ENCODE data around the gene MTMR1.

MTMR1 gene

DNA sequence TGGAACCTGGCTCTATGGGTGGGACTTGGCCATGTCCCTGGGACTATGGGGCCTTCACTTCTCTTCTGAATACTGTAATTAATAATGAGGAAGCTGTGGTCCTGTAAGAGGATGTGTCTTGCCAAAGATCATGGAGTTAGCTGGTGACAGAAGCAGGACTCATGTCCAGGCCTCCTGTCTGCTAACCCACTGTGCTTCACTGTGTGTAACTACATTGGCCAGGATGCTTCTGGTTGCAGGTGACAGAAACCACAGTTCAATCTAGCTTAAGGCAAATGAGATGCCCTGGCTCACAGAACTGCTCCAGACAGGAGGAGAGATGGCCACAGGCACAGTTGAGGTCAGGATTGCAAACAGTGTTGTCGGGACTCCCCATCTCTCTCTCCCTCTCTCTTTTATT, 3.1 kb downstream of the MTMR1 start:
- DNase-seq (ENCODE audit: low read depth), result no peak
- TF ChIP-seq CTCF (IDR thresholded peaks at IDR 0.05; ENCODE audit: control insufficient read depth, insufficient read depth, low read depth, low read length, missing control alignments), result no peak
- no peak overlapping the region for H3K4me3 ChIP-seq (ENCODE audit: control insufficient read depth, low read depth, low read length)

DNA sequence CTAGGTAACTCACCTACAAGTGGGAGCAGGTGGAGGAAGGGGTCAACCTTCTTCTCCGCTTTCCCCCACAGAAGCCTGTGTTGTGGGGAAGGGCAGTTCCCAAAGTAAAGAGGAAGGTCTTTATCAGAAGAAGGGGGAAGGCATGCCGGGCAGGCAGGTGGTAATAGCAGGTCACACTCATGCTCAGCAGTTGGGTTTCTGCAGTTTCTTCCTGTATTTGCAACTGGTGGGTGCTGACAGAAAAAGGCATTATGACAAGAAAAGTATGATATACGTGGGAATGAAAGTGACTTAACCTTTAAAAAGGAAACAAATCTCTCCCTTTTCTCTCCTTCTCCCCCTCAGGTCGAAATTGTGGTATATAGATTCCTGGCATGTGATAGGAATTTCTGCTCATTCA, 3.7 kb downstream of the MTMR1 start:
- TF ChIP-seq CTCF (IDR thresholded peaks at IDR 0.05; ENCODE audit: control insufficient read depth, insufficient read depth, low read depth, low read length, missing control alignments), result no peak
- no peak overlapping the region for H3K4me3 ChIP-seq (ENCODE audit: control insufficient read depth, low read depth, low read length)
- no peak for DNase-seq (ENCODE audit: low read depth)

- no peak for DNase-seq (ENCODE audit: low read depth)
- H3K4me3 ChIP-seq (ENCODE audit: control insufficient read depth, low read depth, low read length), result no peak overlapping the region
- TF ChIP-seq CTCF (IDR thresholded peaks at IDR 0.05; ENCODE audit: control insufficient read depth, insufficient read depth, low read depth, low read length, missing control alignments), result no peak
Observed at GRCh38 chrX:150697641-150698040, 4.4 kb downstream of the MTMR1 start.

GRCh38 chrX:150698981-150699380, 5.8 kb downstream of the MTMR1 start:
- DNase-seq (ENCODE audit: low read depth), result no peak

GRCh38 chrX:150700107-150700506, 6.9 kb downstream of the MTMR1 start:
- TF ChIP-seq CTCF (IDR thresholded peaks at IDR 0.05; ENCODE audit: control insufficient read depth, insufficient read depth, low read depth, low read length, missing control alignments), result no peak
- H3K4me3 ChIP-seq (ENCODE audit: control insufficient read depth, low read depth, low read length), result no peak overlapping the region
- DNase-seq (ENCODE audit: low read depth), result no peak

More at GRCh38 chrX:150698981-150699380, 5.8 kb downstream of the MTMR1 start:
- H3K4me3 ChIP-seq (ENCODE audit: control insufficient read depth, low read depth, low read length), result no peak overlapping the region
- TF ChIP-seq CTCF (IDR thresholded peaks at IDR 0.05; ENCODE audit: control insufficient read depth, insufficient read depth, low read depth, low read length, missing control alignments), result no peak

GRCh38 chrX:150701377-150701776, 8.2 kb downstream of the MTMR1 start:
- DNase-seq (ENCODE audit: low read depth), result no peak
- no peak for TF ChIP-seq CTCF (IDR thresholded peaks at IDR 0.05; ENCODE audit: control insufficient read depth, insufficient read depth, low read depth, low read length, missing control alignments)
- H3K4me3 ChIP-seq (ENCODE audit: control insufficient read depth, low read depth, low read length), result no peak overlapping the region

Data from AG09309 (cell line).